Measurements from ENCODE around the gene MED7.

- TF ChIP-seq CTCF (IDR thresholded peaks at IDR 0.05), result no peak
- TF ChIP-seq POLR2A (IDR thresholded peaks at IDR 0.05), result no peak
Observed at GRCh38 chr5:157137691-157138090, 5.0 kb downstream of the MED7 start.

Measured in adrenal gland (tissue), 5 donors.